Natural killer cell (primary cell): Measurements from ENCODE around the gene CDCA8. TPM values are rescaled to one million over a fixed set of nuclear protein-coding genes. Genes with fewer than 3 reads are reported as not detected.

ENCODE experiments used
- ATAC-seq, 3 donors: fragments of 150-1000 bp in 2 of 3; fragments of 200-7000 bp in 1 of 3; cut with Tn5 transposase; 1 replicate in 1 of 3; 2 replicates in 2 of 3; pipeline ENCODE4 v1.10.0; 2021; ENCODE audit warnings: mild to moderate bottlenecking in 2 of 3, moderate library complexity in 2 of 3
- DNase-seq, 2 donors: peaks; one replicate each; pipeline versions ENCODE4 v3.0.0 to v3.0.0-alpha.2; 2013 to 2021; ENCODE audit warnings: mixed read lengths in 1 of 2
- H3K27ac ChIP-seq: one replicate; pipeline ENCODE4 v1.5.1; 2013; ENCODE audit warnings: mild to moderate bottlenecking, low read length
- H3K27me3 ChIP-seq: one replicate; pipeline ENCODE4 v1.6.1; 2013; ENCODE audit warnings: low read length; ENCODE audit not compliant: control insufficient read depth, insufficient read depth
- H3K36me3 ChIP-seq: one replicate; pipeline ENCODE4 v1.6.1; 2013; ENCODE audit warnings: low read length; ENCODE audit not compliant: control insufficient read depth, insufficient read depth
- H3K4me1 ChIP-seq: one replicate; pipeline ENCODE4 v1.6.1; 2013; ENCODE audit warnings: low read length; ENCODE audit not compliant: control insufficient read depth, insufficient read depth
- H3K4me3 ChIP-seq: one replicate; pipeline ENCODE4 v1.5.1; 2013; ENCODE audit warnings: low read length
- H3K9me3 ChIP-seq: one replicate; pipeline ENCODE4 v1.6.1; 2013; ENCODE audit warnings: low read length; ENCODE audit not compliant: control insufficient read depth, insufficient read depth
- H3K27ac Mint-ChIP-seq, 2 donors: one replicate each; pipeline ENCODE4 v1.8.0; 2022; ENCODE audit warnings: mild to moderate bottlenecking in 2 of 2, mixed read lengths in 2 of 2, moderate library complexity in 1 of 2
- H3K27me3 Mint-ChIP-seq, 2 donors: one replicate each; pipeline ENCODE4 v1.8.0; 2022; ENCODE audit warnings: low read depth in 2 of 2, mixed read lengths in 2 of 2
- H3K36me3 Mint-ChIP-seq: one replicate; pipeline ENCODE4 v1.8.0; 2022; ENCODE audit warnings: mixed read lengths
- H3K4me1 Mint-ChIP-seq, 2 donors: one replicate each; pipeline ENCODE4 v1.8.0; 2022; ENCODE audit warnings: mixed read lengths in 2 of 2
- H3K4me3 Mint-ChIP-seq: one replicate; pipeline ENCODE4 v1.8.0; 2022; ENCODE audit warnings: mild to moderate bottlenecking, moderate library complexity, mixed read lengths
- H3K9me3 Mint-ChIP-seq, 2 donors: one replicate each; pipeline ENCODE4 v1.8.0; 2022; ENCODE audit warnings: mixed read lengths in 2 of 2
- CTCF ChIP-seq: fragments of 200-600 bp; IDR thresholded peaks from one replicate; pipeline ENCODE4 v1.8.0; 2022; ENCODE audit warnings: antibody characterized with exemption
- WGBS: methylation state at CpG from one replicate; pipeline ENCODE4 v1.1.7; 2013; ENCODE audit warnings: missing lambda C conversion rate; ENCODE audit not compliant: insufficient coverage; 5-methylcytosine and 5-hydroxymethylcytosine counted together
- intact Hi-C: fragments of 100-400 bp; cut with micrococcal nuclease; formaldehyde crosslinking; loops from one replicate; pipeline ENCODE4 v1.14.2; 2022
- total RNA-seq, 4 donors: library from RNA; stranded (reverse); fragments of 120-200 nt in 1 of 4; gene quantifications; one replicate each; pipeline versions ENCODE4 v1.2.3 to v1.2.4, GENCODE V29; 2013 to 2022

Gene CDCA8
- total RNA-seq, 3 donors from 2014 or later (not counting 1 experiment from before 2014, with no cell fraction given) = 1.6 to 3.3 (median 2.2) TPM

GRCh38 chr1:37676281-37677142, 15.8 kb upstream of the CDCA8 start:
- no peak overlapping the region for H3K27ac Mint-ChIP-seq
- no peak for DNase-seq
- intact Hi-C loops = no loop called here
- no peaks in the 10 kb centered on the region for H3K36me3 ChIP-seq
- no peak for ATAC-seq
- no peaks in the 10 kb centered on the region for H3K27me3 ChIP-seq
- no peaks in the 10 kb centered on the region for H3K9me3 ChIP-seq
- H3K9me3 Mint-ChIP-seq = no peaks in the 10 kb centered on the region
- peaks cover 2 to 14% of the 10 kb centered on the region in 2 donors for H3K27me3 Mint-ChIP-seq
- H3K27ac ChIP-seq = peak overlapping the region; percentile 26
- 57% methylated on average over 13 of the region's 14 CpGs for WGBS
- no peaks in the 10 kb centered on the region for H3K36me3 Mint-ChIP-seq
- no peak overlapping the region for H3K4me3 ChIP-seq
- H3K4me1 Mint-ChIP-seq = no peaks in the 10 kb centered on the region
- H3K4me3 Mint-ChIP-seq = no peak overlapping the region
- H3K4me1 ChIP-seq = peaks cover 25% of the 10 kb centered on the region
- TF ChIP-seq CTCF = no peak

GRCh38 chr1:37677143-37677439, 15.2 kb upstream of the CDCA8 start:
- Histone ChIP-seq H3K4me1 (peaks cover 25% of the 10 kb centered on the region), H3K9me3 (no peaks in the 10 kb centered on the region), H3K4me3 (no peak overlapping the region), H3K27me3 (no peaks in the 10 kb centered on the region), H3K36me3 (no peaks in the 10 kb centered on the region), H3K27ac (no peak overlapping the region)
- H3K36me3 Mint-ChIP-seq = no peaks in the 10 kb centered on the region
- WGBS = 87% methylated on average over 3 of the region's 4 CpGs
- TF ChIP-seq CTCF = no peak
- H3K9me3 Mint-ChIP-seq = no peaks in the 10 kb centered on the region
- no peak for ATAC-seq
- H3K27me3 Mint-ChIP-seq = peaks cover 2 to 8% of the 10 kb centered on the region in 2 donors
- no peak overlapping the region for H3K4me3 Mint-ChIP-seq
- DNase-seq = no peak
- H3K27ac Mint-ChIP-seq = no peak overlapping the region
- H3K4me1 Mint-ChIP-seq = no peaks in the 10 kb centered on the region
- intact Hi-C loops = no loop called here

GRCh38 chr1:37677808-37678207, 14.5 kb upstream of the CDCA8 start:
- intact Hi-C loops = no loop called here
- ATAC-seq = no peak
- TF ChIP-seq CTCF = no peak
- no peaks in the 10 kb centered on the region for H3K27me3 ChIP-seq
- no peaks in the 10 kb centered on the region for H3K9me3 Mint-ChIP-seq
- H3K36me3 ChIP-seq = peaks cover 2% of the 10 kb centered on the region
- peaks cover 25% of the 10 kb centered on the region for H3K4me1 ChIP-seq
- no peak overlapping the region for H3K27ac Mint-ChIP-seq
- H3K4me3 ChIP-seq = no peak overlapping the region
- H3K4me1 Mint-ChIP-seq = no peaks in the 10 kb centered on the region
- H3K9me3 ChIP-seq = no peaks in the 10 kb centered on the region
- peaks cover 1 to 2% of the 10 kb centered on the region in 2 donors for H3K27me3 Mint-ChIP-seq
- peaks cover 2% of the 10 kb centered on the region for H3K36me3 Mint-ChIP-seq
- no peak overlapping the region for H3K27ac ChIP-seq
- no peak for DNase-seq
- 82% methylated on average over 4 of the region's 5 CpGs for WGBS
- H3K4me3 Mint-ChIP-seq = no peak overlapping the region

- DNase-seq = no peak
- WGBS = 90% methylated on average over 3 of the region's 3 CpGs
- no peak overlapping the region for H3K27ac ChIP-seq
- Mint-ChIP-seq H3K4me1 (no peaks in the 10 kb centered on the region), H3K4me3 (no peak overlapping the region), H3K9me3 (no peaks in the 10 kb centered on the region), H3K36me3 (peaks cover 21% of the 10 kb centered on the region), H3K27ac (no peak overlapping the region), H3K27me3 (peaks cover 0 to 2% of the 10 kb centered on the region in 2 donors)
- H3K4me1 ChIP-seq = peaks cover 5% of the 10 kb centered on the region
- no peak overlapping the region for H3K4me3 ChIP-seq
- intact Hi-C loops = no loop called here
- no peak for ATAC-seq
- TF ChIP-seq CTCF = no peak
- H3K9me3 ChIP-seq = no peaks in the 10 kb centered on the region
- H3K36me3 ChIP-seq = peaks cover 23% of the 10 kb centered on the region
- H3K27me3 ChIP-seq = no peaks in the 10 kb centered on the region
These were observed 11.4 kb upstream of the CDCA8 start for GRCh38 chr1:37680933-37681332.
